HUDEP-2 (cell line): ENCODE measurements around the gene COL3A1.

Experiments
- DNase-seq, 76 experiments: peaks; one replicate each; lab custom pipeline; 2025; ENCODE audit not compliant: unreplicated experiment in 76 of 76; lab: John Stamatoyannopoulos, UW

COL3A1 gene

GRCh38 chr2:189014449-189015138 is 40.4 kb downstream of the COL3A1 start:
- DNase-seq = no peak

- DNase-seq = no peak
Measured at GRCh38 chr2:189015359-189015758, 41.2 kb downstream of the COL3A1 start.

GRCh38 chr2:189016311-189016861 is 42.2 kb downstream of the COL3A1 start:
- no peak for DNase-seq

- DNase-seq = no peak
Measured at GRCh38 chr2:189018631-189019030, 44.5 kb downstream of the COL3A1 start.

GRCh38 chr2:189020179-189020578 is 46.0 kb downstream of the COL3A1 start:
- no peak for DNase-seq

GRCh38 chr2:189022053-189022481 is 47.9 kb downstream of the COL3A1 start:
- DNase-seq = no peak

- no peak for DNase-seq
Measured at GRCh38 chr2:189022492-189022891, 48.3 kb downstream of the COL3A1 start.

GRCh38 chr2:189024901-189025618 is 50.9 kb downstream of the COL3A1 start:
- no peak for DNase-seq

- no peak for DNase-seq
Measured at GRCh38 chr2:189037518-189037917, 63.3 kb downstream of the COL3A1 start.

GRCh38 chr2:189045836-189046235 is 71.7 kb downstream of the COL3A1 start:
- no peak for DNase-seq

GRCh38 chr2:189046320-189046719 is 72.1 kb downstream of the COL3A1 start:
- DNase-seq = no peak

- DNase-seq = no peak
Measured at GRCh38 chr2:189047171-189047888, 73.2 kb downstream of the COL3A1 start.

- no peak for DNase-seq
Measured at GRCh38 chr2:189048189-189048588, 74.0 kb downstream of the COL3A1 start.

- no peak for DNase-seq
Measured at GRCh38 chr2:189049709-189050164, 75.6 kb downstream of the COL3A1 start.

GRCh38 chr2:189050165-189050712 is 76.1 kb downstream of the COL3A1 start:
- DNase-seq = no peak

- DNase-seq = no peak
Measured at GRCh38 chr2:189056200-189057106, 82.3 kb downstream of the COL3A1 start.

GRCh38 chr2:189057316-189057715 is 83.1 kb downstream of the COL3A1 start:
- no peak for DNase-seq

- DNase-seq = no peak
Measured at GRCh38 chr2:189060096-189060642, 86.0 kb downstream of the COL3A1 start.
